Amniotic stem cell (primary cell): ENCODE measurements around the gene MYOM1.

Experiments
- DNase-seq: peaks from one replicate; lab custom pipeline; 2025; lab: John Stamatoyannopoulos, UW

MYOM1 gene

GRCh38 chr18:3186678-3187658, 32.8 kb downstream of the MYOM1 start:
- no peak for DNase-seq

- DNase-seq: no peak
Measured at GRCh38 chr18:3184275-3184963, 35.3 kb downstream of the MYOM1 start.

- no peak for DNase-seq
Measured at GRCh38 chr18:3183103-3183717, 36.6 kb downstream of the MYOM1 start.

GRCh38 chr18:3180325-3180724, 39.4 kb downstream of the MYOM1 start:
- no peak for DNase-seq

DNA sequence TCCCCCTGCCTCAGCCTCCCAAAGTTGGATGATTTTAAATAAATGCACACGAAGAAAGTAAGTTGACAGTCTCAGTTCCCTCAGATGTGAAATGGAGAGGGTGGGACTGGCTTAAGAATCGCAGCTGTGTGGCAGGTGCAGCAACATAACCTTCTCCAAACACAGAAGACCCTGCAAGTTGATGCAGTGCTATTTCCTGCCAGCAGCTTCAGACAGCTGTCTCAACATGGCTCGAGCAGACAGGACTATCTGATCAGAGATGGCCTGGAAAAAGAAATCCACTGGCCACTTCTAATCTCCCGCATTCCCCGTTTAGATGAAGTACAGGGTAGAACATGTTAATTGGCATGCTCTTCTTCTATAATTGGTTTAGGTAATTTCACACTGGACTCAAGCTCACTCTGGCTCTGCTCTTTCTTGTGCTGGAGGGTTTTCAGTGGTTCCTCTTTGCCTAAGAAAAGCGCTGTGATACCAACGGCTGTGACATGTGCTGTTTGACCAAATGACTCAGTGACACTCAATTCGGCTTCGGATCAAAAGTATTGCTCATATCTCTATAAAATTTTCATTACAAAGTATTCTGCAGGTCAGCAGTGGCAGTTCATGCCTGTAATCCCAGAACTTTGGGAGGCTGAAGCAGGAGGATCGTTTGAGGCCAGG, 40.2 kb downstream of the MYOM1 start:
- DNase-seq: no peak

DNA sequence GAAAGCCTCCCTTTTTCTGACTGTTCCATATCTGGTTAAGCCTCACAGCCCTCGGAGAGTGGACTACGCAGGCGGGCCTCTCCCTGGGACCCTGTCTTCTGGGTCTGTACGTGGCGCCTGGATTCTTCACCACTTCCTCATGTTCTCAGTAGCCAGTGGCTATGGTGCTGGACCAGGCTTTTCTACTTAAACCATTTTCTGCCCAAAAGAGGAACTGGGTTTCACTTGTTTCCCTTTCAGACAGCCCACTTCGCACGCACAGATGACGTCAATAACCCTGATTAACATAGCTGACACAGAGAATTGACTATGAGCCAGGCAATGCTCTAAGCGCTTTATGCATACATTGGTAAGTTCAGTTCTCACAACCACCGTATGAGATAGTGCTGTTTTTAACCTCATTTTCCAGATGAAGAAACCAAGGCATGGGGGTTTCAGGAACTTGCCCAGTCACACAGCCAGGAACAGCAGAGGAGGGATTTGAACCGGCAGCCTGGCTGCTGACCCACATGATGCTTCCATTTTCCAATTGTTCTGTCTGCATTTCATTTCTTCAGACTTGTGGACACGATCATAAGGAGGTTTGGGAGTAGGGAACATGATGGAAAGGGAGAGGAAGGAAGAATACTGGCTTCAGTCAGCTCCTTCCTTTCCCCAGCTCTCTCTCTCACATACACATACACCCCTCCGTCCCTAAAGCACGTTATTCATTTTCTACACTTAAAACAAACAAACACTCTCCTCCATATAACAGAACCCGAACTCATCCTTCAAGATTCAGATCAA, 41.7 kb downstream of the MYOM1 start:
- DNase-seq: no peak

DNA sequence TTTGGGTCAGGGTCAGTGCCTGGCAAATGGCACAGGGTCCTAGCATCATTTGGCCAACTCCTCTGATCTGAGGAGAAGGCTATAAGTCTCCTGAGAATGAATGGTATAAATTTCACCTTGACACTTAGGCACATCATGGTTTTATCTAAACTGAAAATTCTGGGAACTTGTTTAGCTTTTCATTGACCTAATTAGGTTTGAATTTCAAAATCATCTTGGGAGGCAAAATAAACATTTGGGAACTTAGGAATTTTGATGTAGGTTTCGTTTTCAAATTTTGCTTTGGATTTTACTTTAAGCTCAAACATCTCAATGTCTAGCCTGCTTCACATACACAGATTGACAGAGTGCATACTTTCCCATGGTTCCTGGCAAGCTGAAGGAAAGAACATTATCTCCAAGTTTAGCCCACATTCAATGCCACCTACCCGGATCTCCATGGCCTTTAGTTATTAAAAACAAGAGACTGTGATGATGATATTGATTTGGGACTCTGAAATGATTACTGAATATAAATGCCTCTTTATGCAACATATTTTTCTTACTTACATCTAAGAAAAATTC, 44.5 kb downstream of the MYOM1 start:
- no peak for DNase-seq

GRCh38 chr18:3172097-3172496, 47.7 kb downstream of the MYOM1 start:
- DNase-seq: no peak

GRCh38 chr18:3171631-3172030, 48.1 kb downstream of the MYOM1 start:
- no peak for DNase-seq

DNA sequence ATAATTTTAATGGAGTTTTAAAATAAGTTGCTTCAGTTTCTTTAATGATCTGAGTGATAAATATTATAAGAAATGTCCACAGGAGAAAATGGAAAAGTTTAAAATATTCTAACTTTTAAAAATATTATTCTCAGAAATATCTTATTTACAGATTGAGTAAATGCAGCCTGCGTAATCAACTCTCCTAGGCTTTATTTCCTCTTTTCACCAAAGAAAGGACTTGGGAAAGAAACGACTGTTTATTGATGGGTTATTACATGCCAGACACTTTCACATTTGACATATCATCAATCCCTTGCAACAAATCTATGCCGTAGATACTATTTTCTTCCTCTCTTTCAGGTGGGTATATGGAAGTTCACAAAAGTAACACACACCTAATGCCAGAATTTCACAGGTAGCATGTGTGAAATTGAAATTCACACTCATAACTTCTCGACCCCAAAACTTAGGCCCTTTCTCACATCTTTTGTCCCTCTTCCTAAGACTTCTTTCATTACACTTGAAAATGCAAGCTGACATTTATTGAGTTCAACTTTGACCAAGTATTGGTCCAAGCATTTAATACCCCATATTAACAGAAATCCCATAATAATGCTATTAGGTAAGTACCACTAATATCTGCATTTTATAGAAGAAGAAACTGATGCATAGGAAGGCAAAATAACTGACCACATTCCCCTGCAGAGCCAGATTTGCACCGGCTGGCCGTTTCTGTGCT, 49.2 kb downstream of the MYOM1 start:
- DNase-seq: no peak

DNA sequence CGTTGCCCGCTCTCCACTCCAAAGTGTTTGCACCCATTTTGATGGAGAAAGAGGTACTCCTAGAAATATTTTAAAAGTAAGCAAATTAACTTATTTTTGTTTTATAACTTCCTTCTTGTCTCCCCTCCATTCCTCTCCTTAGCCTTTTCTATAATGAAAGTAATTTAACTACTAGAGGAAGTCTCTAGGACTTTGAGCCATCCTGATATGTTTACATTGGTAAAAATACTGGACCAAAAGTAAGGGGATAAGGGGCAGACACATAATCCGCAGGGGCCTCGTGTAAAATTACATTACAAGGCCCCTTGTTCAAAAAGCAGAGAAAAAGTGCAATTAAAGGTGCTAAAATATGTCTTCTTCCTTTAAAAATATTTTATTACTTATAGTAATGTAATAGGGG, 55.4 kb downstream of the MYOM1 start:
- no peak for DNase-seq

- no peak for DNase-seq
Measured at GRCh38 chr18:3163968-3164367, 55.8 kb downstream of the MYOM1 start.

GRCh38 chr18:3162181-3162580, 57.6 kb downstream of the MYOM1 start:
- DNase-seq: no peak

- DNase-seq: no peak
Measured at GRCh38 chr18:3159830-3160229, 59.9 kb downstream of the MYOM1 start.

DNA sequence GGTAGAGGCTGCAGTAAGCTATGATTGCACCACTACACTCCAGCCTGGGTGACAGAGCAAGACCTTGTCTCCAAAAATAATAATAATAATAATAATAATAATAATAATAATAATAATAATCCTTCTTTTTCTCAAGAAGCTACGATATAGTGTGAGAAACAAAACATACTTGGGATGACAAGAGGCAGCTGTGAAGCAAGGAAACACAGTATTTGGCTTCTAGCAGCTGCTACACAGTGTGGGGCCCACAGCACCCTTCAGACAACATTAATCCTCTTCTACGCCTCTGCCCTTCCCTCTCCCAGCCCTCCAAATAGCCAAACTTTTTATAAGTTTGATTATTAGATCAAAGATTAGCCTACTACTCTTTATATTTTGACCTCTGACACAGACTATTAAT, 62.2 kb downstream of the MYOM1 start:
- DNase-seq: no peak

DNA sequence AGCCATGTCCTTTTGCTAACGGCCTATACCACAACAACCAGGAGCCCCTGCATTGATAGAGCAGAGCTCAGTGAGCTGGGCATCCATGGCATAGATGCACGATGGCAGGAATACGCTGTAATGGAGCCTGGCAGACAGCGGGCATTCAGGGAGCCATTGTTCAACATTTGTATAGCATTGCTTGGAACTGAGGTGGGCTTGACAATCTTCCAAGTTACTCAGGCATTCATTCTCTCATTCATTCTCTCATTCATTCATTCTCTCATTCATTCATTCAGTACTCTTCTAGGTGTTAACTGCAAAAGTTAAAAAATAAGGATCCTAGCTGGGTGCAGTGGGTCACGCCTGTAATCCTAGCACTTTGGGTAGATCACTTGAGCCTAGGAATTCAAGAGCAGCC, 62.7 kb downstream of the MYOM1 start:
- no peak for DNase-seq

- no peak for DNase-seq
Measured at GRCh38 chr18:3156325-3156640, 63.5 kb downstream of the MYOM1 start.

- no peak for DNase-seq
Measured at GRCh38 chr18:3154214-3154613, 65.6 kb downstream of the MYOM1 start.

DNA sequence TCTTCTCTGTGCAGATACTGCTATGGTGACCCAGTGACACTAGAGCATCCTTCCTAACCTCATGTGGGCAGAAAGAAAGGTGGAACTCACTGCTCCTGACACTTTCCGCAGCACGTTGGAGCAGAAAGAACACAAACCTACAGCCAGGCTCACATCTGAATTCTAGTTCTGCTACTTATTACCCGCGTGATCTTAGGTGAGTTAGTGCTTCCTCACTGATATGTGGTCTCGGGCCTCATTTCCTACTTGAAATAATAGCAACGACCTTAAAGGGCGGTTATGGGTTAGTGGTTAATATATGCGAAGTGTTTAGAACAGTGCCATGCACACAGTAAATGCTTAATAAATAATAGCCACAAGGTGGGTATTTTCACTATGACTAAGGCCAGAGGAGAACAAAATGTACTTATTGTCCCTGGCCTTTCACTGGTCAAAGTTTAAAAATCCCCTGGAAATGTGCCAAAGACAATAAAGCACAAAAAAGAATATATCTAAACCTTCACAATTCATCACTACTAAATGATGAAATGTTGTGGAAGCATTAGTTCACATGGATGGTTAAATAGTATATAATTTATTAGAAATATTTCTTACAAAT, 66.6 kb downstream of the MYOM1 start:
- no peak for DNase-seq

- DNase-seq: no peak
Measured at GRCh38 chr18:3152294-3152693, 67.5 kb downstream of the MYOM1 start.
